Small intestine (tissue), 7 donors: ENCODE results near the gene NXF2. TPM values are rescaled to one million over a fixed set of nuclear protein-coding genes. Genes with fewer than 3 reads are reported as not detected.

Source experiments
- DNase-seq, 2 donors: peaks; one replicate each; pipeline versions ENCODE4 v3.0.0 to v3.0.0-alpha.2; 2013
- FAIRE-seq: peaks from 2 replicates; lab custom pipeline; 2012; peaks lifted over from hg19 to GRCh38; lab: Jason Lieb, UNC
- H3K27ac ChIP-seq, 3 donors: one replicate each; pipeline ENCODE4 v1.5.1; 2013; ENCODE audit warnings: low read length in 2 of 3, mild to moderate bottlenecking in 2 of 3, control low read depth in 1 of 3, inconsistent platforms in 1 of 3, low read depth in 1 of 3, moderate library complexity in 1 of 3
- H3K27me3 ChIP-seq, 3 donors: one replicate each; pipeline ENCODE4 v1.6.1; 2013; ENCODE audit warnings: low read length in 3 of 3, inconsistent platforms in 1 of 3; ENCODE audit not compliant: control insufficient read depth in 3 of 3, insufficient read depth in 3 of 3
- H3K36me3 ChIP-seq, 3 donors: one replicate each; pipeline ENCODE4 v1.6.1; 2013; ENCODE audit warnings: low read length in 3 of 3, inconsistent platforms in 1 of 3, low read depth in 1 of 3, mild to moderate bottlenecking in 1 of 3, moderate library complexity in 1 of 3; ENCODE audit not compliant: control insufficient read depth in 3 of 3, insufficient read depth in 2 of 3
- H3K4me1 ChIP-seq, 3 donors: one replicate each; pipeline ENCODE4 v1.6.1; 2013; ENCODE audit warnings: low read length in 2 of 3, inconsistent platforms in 1 of 3, low read depth in 1 of 3, mild to moderate bottlenecking in 1 of 3, moderate library complexity in 1 of 3; ENCODE audit not compliant: control insufficient read depth in 3 of 3, insufficient read depth in 2 of 3
- H3K4me3 ChIP-seq, 3 donors: one replicate each; pipeline ENCODE4 v1.5.1; 2013; ENCODE audit warnings: low read length in 3 of 3, control low read depth in 1 of 3, inconsistent platforms in 1 of 3, low read depth in 1 of 3, mild to moderate bottlenecking in 1 of 3, moderate library complexity in 1 of 3
- H3K9me3 ChIP-seq, 2 donors: one replicate each; pipeline ENCODE4 v1.6.1; 2013; ENCODE audit warnings: low read depth in 1 of 2, low read length in 1 of 2; ENCODE audit not compliant: control insufficient read depth in 2 of 2, insufficient read depth in 1 of 2
- WGBS, 3 donors: extraction: QIAGEN DNeasy Blood & Tissue Kit; methylation state at CpG; one replicate each; pipeline ENCODE4 v1.1.7; 2013; 5-methylcytosine and 5-hydroxymethylcytosine counted together
- polyA plus RNA-seq, 4 donors: library from polyadenylated mRNA; stranded (reverse) in 3 of 4; unstranded in 1 of 4; fragments of 200-250 nt in 3 of 4; fragments of 120-200 nt in 1 of 4; gene quantifications; one replicate each; pipeline versions ENCODE4 v1.2.1 to v1.2.3, GENCODE V29; 2013
- donor health status: healthy with polysubstance abuse.
- donor health status: control.
- donor health status: control.
- donor health status: Bipolar disorder and iron deficiency.
- donor health status: healthy.

Gene NXF2
- polyA plus RNA-seq, 4 donors, result 0.03 TPM; not detected in 2

- FAIRE-seq (no peak), DNase-seq (no peak)
- no peaks in the 10 kb centered on the region for H3K9me3 ChIP-seq
- no peak overlapping the region for H3K4me3 ChIP-seq
- no peaks in the 10 kb centered on the region for H3K27me3 ChIP-seq
- H3K4me1 ChIP-seq, result no peaks in the 10 kb centered on the region
- no peaks in the 10 kb centered on the region for H3K36me3 ChIP-seq
- WGBS, 3 donors, result 66 to 78% (median 77%) methylated on average over 15 to 19 of the region's 19 CpGs
- no peak overlapping the region for H3K27ac ChIP-seq
These were observed 92.6 kb downstream of the NXF2 start for GRCh38 chrX:102339312-102340298.

- H3K36me3 ChIP-seq, result no peaks in the 10 kb centered on the region
- H3K9me3 ChIP-seq, result no peaks in the 10 kb centered on the region
- no peak for FAIRE-seq
- no peaks in the 10 kb centered on the region for H3K4me1 ChIP-seq
- DNase-seq, result no peak
- H3K27ac ChIP-seq, result no peak overlapping the region
- no peak overlapping the region for H3K4me3 ChIP-seq
- WGBS, 3 donors, result 4 to 47% (median 17%) methylated on average over 2 of the region's 2 CpGs
- no peaks in the 10 kb centered on the region for H3K27me3 ChIP-seq
These were observed 94.9 kb downstream of the NXF2 start for GRCh38 chrX:102341867-102342266.

GRCh38 chrX:102345916-102346315, 98.9 kb downstream of the NXF2 start:
- no peaks in the 10 kb centered on the region for H3K4me1 ChIP-seq
- no peak overlapping the region for H3K27ac ChIP-seq
- WGBS, 3 donors, result 26 to 31% (median 31%) methylated on average over 3 of the region's 3 CpGs
- DNase-seq (peak; percentile 25 to 29), FAIRE-seq (no peak)
- no peaks in the 10 kb centered on the region for H3K27me3 ChIP-seq
- no peaks in the 10 kb centered on the region for H3K36me3 ChIP-seq
- no peak overlapping the region for H3K4me3 ChIP-seq
- no peaks in the 10 kb centered on the region for H3K9me3 ChIP-seq

Other genes starting within 250 kb of the NXF2 start
- 1 to 10 TPM in 1 of 4 donors, under 1 TPM in 2, not detected in 1; 0.59 to 4.5 (median 0.67) TPM for gene TCEAL2, start 121.5 kb upstream of the NXF2 start, polyA plus RNA-seq
- gene TCEAL6, start 104.7 kb upstream of the NXF2 start, polyA plus RNA-seq, result 1 to 10 TPM in 1 of 4 donors, under 1 TPM in 1, not detected in 2; 0.18 to 1.6 TPM
- gene BEX5, start 91.2 kb upstream of the NXF2 start, polyA plus RNA-seq, result 10 to 100 TPM in 1 of 4 donors, 1 to 10 TPM in 2, under 1 TPM in 1; 0.89 to 16.2 (median 4.8) TPM
- gene TCP11X1, start 31.9 kb upstream of the NXF2 start, polyA plus RNA-seq, result not detected
- under 1 TPM in 2 of 4 donors, not detected in 2; 0.07 to 0.09 TPM for gene NXF2B, start 192.8 kb downstream of the NXF2 start, polyA plus RNA-seq
- under 1 TPM in 1 of 4 donors, not detected in 3; 0.18 TPM for gene TCP11X2, start 224.6 kb downstream of the NXF2 start, polyA plus RNA-seq